GM12878 (cell line): Measurements from ENCODE around the gene NXN. TPM values are rescaled to one million over a fixed set of nuclear protein-coding genes. Genes with fewer than 3 reads are reported as not detected.
"Not testable (repeated sequence)": the region's sequence is repeated elsewhere in the genome, so short reads cannot be mapped to it uniquely, and the experiment has no call there.

Experiments used
- ATAC-seq: fragments of 200-7000 bp; cut with Tn5 transposase; 3 replicates; pipeline ENCODE4 v1.9.1; 2020; ENCODE audit warnings: mild to moderate bottlenecking, moderate library complexity
- BruUV-seq: library from RNA; stranded (reverse); fragments of 400-500 nt; replicated peaks from 2 replicates; lab custom pipeline; 2021; lab: Mats Ljungman, UMichigan
- CTCF ChIA-PET: fragments of 300-600 bp; sonication (Branson Sonifier 250); formaldehyde crosslinking; extraction: SDS; loops from one replicate; lab custom pipeline; 2021; ENCODE audit warnings: inconsistent platforms; lab: Yijun Ruan, JAX
- POLR2A ChIA-PET: fragments of 350-600 bp; formaldehyde crosslinking; extraction: SDS; loops from one replicate; lab custom pipeline; 2021; ENCODE audit warnings: inconsistent platforms; lab: Charles Lee
- RAD21 ChIA-PET: fragments of 300-600 bp; sonication (Branson Sonifier 250); formaldehyde crosslinking; loops from one replicate; lab custom pipeline; 2023; ENCODE audit warnings: antibody characterized with exemption; ENCODE audit not compliant: unreplicated experiment; lab: Charles Lee
- SMC1A ChIA-PET: fragments of 300-600 bp; sonication (Branson Sonifier 250); formaldehyde crosslinking; loops from one replicate; lab custom pipeline; 2023; ENCODE audit not compliant: unreplicated experiment, uncharacterized antibody; lab: Charles Lee
- DNase-seq: peaks from one replicate; pipeline ENCODE4 v3.0.0-alpha.2; 2011; ENCODE audit warnings: low read depth, low spot score
- FAIRE-seq: peaks from 3 replicates; lab custom pipeline; 2011; peaks lifted over from hg19 to GRCh38; lab: Jason Lieb, UNC
- H2AFZ ChIP-seq: 2 replicates; pipeline ENCODE4 v1.6.0; 2011; ENCODE audit warnings: low read depth, low read length, control low read depth; ENCODE audit not compliant: control insufficient read depth
- H3K27ac ChIP-seq: 2 replicates; pipeline ENCODE4 v1.5.1; 2011; ENCODE audit warnings: control low read depth; ENCODE audit not compliant: control insufficient read depth, insufficient read depth
- H3K27me3 ChIP-seq, 2 experiments: replicated peaks in 1 of 2; 2 replicates each; pipeline versions ENCODE4 v1.6.0 to v1.6.1; 2011; ENCODE audit warnings: low read length in 1 of 2; ENCODE audit not compliant: control insufficient read depth in 2 of 2, insufficient read depth in 2 of 2
- H3K36me3 ChIP-seq, 2 experiments: 2 replicates each; pipeline ENCODE4 v1.5.1; 2011; ENCODE audit warnings: low read length in 1 of 2; ENCODE audit not compliant: control insufficient read depth in 2 of 2, insufficient read depth in 2 of 2
- H3K4me1 ChIP-seq: 2 replicates; pipeline ENCODE4 v1.6.1; 2011; ENCODE audit warnings: mild to moderate bottlenecking, low read length, moderate library complexity, mixed read lengths; ENCODE audit not compliant: control insufficient read depth, insufficient read depth
- H3K4me2 ChIP-seq: 2 replicates; pipeline ENCODE4 v1.6.0; 2011; ENCODE audit warnings: control low read depth; ENCODE audit not compliant: control insufficient read depth, insufficient read depth
- H3K4me3 ChIP-seq: fragments of 200-600 bp; sonication (generic); 2 replicates; pipeline ENCODE4 v1.5.1; 2016
- H3K79me2 ChIP-seq: 2 replicates; pipeline ENCODE4 v1.6.0; 2011; ENCODE audit warnings: low read length; ENCODE audit not compliant: control insufficient read depth, insufficient read depth
- H3K9ac ChIP-seq: 2 replicates; pipeline ENCODE4 v1.8.0; 2011; ENCODE audit warnings: low read length, control low read depth, mixed read lengths; ENCODE audit not compliant: control insufficient read depth, insufficient read depth
- H3K9me3 ChIP-seq: replicated peaks from 3 replicates; pipeline ENCODE4 v1.5.1; 2011; ENCODE audit warnings: mild to moderate bottlenecking, low read length; ENCODE audit not compliant: control insufficient read depth, insufficient read depth
- H4K20me1 ChIP-seq: 2 replicates; pipeline ENCODE4 v1.6.0; 2011; ENCODE audit not compliant: control insufficient read depth, insufficient read depth
- CEBPB ChIP-seq, 2 experiments: fragments of 150-350 bp in 1 of 2; IDR thresholded peaks; 2 replicates each; pipeline ENCODE4 v1.6.1; 2012 to 2014; ENCODE audit warnings: low read depth in 2 of 2, low read length in 2 of 2, borderline replicate concordance in 1 of 2, inconsistent platforms in 1 of 2
- CREM ChIP-seq: IDR thresholded peaks from 2 replicates; pipeline ENCODE4 v1.6.1; 2014; ENCODE audit warnings: antibody characterized with exemption, low read depth
- RCOR1 ChIP-seq: conservative IDR thresholded peaks from 2 replicates; pipeline ENCODE4 v1.6.1; 2012; ENCODE audit warnings: low read depth, low read length, improper control_type of control experiment
- RELB ChIP-seq: fragments of 450-650 bp; IDR thresholded peaks from 2 replicates; pipeline ENCODE4 v1.6.1; 2017; ENCODE audit warnings: low read depth, mild to moderate bottlenecking, moderate library complexity
- USF2 ChIP-seq: IDR thresholded peaks from 2 replicates; pipeline ENCODE4 v1.6.1; 2011; ENCODE audit warnings: low read depth, low read length, improper control_type of control experiment, borderline replicate concordance
- WGBS: methylation state at CpG from one replicate; pipeline ENCODE4 v1.1.6; 2016; ENCODE audit warnings: low lambda C conversion rate; ENCODE audit not compliant: insufficient replicate concordance, insufficient coverage; ENCODE audit errors: missing lambda C conversion rate; 5-methylcytosine and 5-hydroxymethylcytosine counted together
- in situ Hi-C: fragments of 300-500 bp; cut with MboI; formaldehyde crosslinking; loops from 9 replicates; pipeline ENCODE4 v1.14.3; 2018; ENCODE audit warnings: mixed read lengths
- intact Hi-C: fragments of 100-400 bp; cut with micrococcal nuclease; formaldehyde crosslinking; loops from one replicate; pipeline ENCODE4 v1.14.2; 2022; ENCODE audit not compliant: unreplicated experiment
- polyA plus RNA-seq, 11 experiments: library from polyadenylated mRNA; depleted of rRNA in 4 of 11; unstranded in 6 of 11; stranded (reverse) in 5 of 11; fragments of >200 nt; fragmentation: Nextera tagmentation in 4 of 11; fragmentation: Illumina TruSeq in 1 of 11; extraction: Ambion mirVana in 4 of 11; extraction: Trizol in 1 of 11; gene quantifications; 1 replicate in 1 of 11; 2 replicates in 10 of 11; pipeline versions ENCODE4 v1.2.1 to v1.2.3, GENCODE V29; 2011 to 2016; ENCODE audit warnings: inconsistent platforms in 2 of 11, missing spikeins in 2 of 11, low read depth in 1 of 11
- total RNA-seq, 4 experiments: library from RNA; depleted of rRNA in 3 of 4; stranded (reverse); fragments of >200 nt in 3 of 4; fragmentation: Illumina TruSeq in 1 of 4; extraction: Trizol in 1 of 4; gene quantifications; 2 replicates each; pipeline versions ENCODE4 v1.2.1 to v1.2.3, GENCODE V29; 2013 to 2021

NXN gene
- total and polyA plus RNA-seq, 10 of the 15 experiments (the other 5 are each of a cell fraction or from before 2014, with no cell fraction given) = 0.04 to 1.2 (median 0.30) TPM

- intact Hi-C loops = no loop called here
- in situ Hi-C loops = no loop called here
- no peak overlapping the region for H2AFZ ChIP-seq
- WGBS = 69% methylated on average over 5 of the region's 5 CpGs
- no peak for FAIRE-seq
- ChIA-PET SMC1A (interaction anchor here (0.6 to 1.1 kb wide), 4 partner anchors 21 to 580 kb away, joined by 3 to 5 read pairs (median 4); partner anchors contain the start of gene TIMM22), RAD21 (interaction anchor here (0.6 to 1.5 kb wide), 2 partner anchors 10 to 180 kb away, joined by 3 to 4 read pairs; no protein-coding TSS in a partner anchor), POLR2A (no interaction called here), CTCF (no interaction called here)
- no peaks in the 10 kb centered on the region for H4K20me1 ChIP-seq
- no peaks in the 10 kb centered on the region for H3K9me3 ChIP-seq
- H3K4me2 ChIP-seq = no peak overlapping the region
- no peak overlapping the region for H3K4me3 ChIP-seq
- TF ChIP-seq USF2 (no peak), CREM (no peak), CEBPB (IDR thresholded peaks at IDR 0.05; ENCODE audit: borderline replicate concordance in 1 of 2, low read depth in 2 of 2, low read length in 2 of 2) (no peak), RELB (no peak), RCOR1 (no peak)
- no peaks in the 10 kb centered on the region for H3K36me3 ChIP-seq
- no peak for DNase-seq
- peaks cover 5% of the 10 kb centered on the region; the same call in 1 of the 2 replicates for H3K4me1 ChIP-seq
- no peak overlapping the region for H3K9ac ChIP-seq
- H3K27ac ChIP-seq = no peak overlapping the region
- H3K79me2 ChIP-seq = no peaks in the 10 kb centered on the region
- no peak for ATAC-seq
- peaks cover 3 to 11% of the 10 kb centered on the region in 2 experiments; a peak in 2 of 4 replicates for H3K27me3 ChIP-seq
- no TSS peak for BruUV-seq
These were observed 4.1 kb downstream of the NXN start for GRCh38 chr17:975371-975915.

- H3K9me3 ChIP-seq, FAIRE-seq, H3K27ac ChIP-seq, H4K20me1 ChIP-seq, H3K36me3 ChIP-seq, CTCF ChIA-PET, SMC1A ChIA-PET, BruUV-seq, H2AFZ ChIP-seq, DNase-seq, H3K79me2 ChIP-seq, POLR2A ChIA-PET, H3K4me1 ChIP-seq, H3K4me2 ChIP-seq, intact Hi-C loops, ATAC-seq, H3K4me3 ChIP-seq, in situ Hi-C loops, H3K9ac ChIP-seq: not testable (repeated sequence)
- RAD21 ChIA-PET = interaction anchor here (1.5 kb wide), 1 partner anchor 179 kb away, joined by 4 read pairs; no protein-coding TSS in a partner anchor
- WGBS = 3% methylated on average over 2 of the region's 2 CpGs
- H3K27me3 ChIP-seq = peaks cover 3 to 11% of the 10 kb centered on the region in 2 experiments; a peak in 2 of 4 replicates
These were observed 4.8 kb downstream of the NXN start for GRCh38 chr17:974778-975177.
